Measurements from ENCODE around the gene TGM2.

The TGM2 gene

DNA sequence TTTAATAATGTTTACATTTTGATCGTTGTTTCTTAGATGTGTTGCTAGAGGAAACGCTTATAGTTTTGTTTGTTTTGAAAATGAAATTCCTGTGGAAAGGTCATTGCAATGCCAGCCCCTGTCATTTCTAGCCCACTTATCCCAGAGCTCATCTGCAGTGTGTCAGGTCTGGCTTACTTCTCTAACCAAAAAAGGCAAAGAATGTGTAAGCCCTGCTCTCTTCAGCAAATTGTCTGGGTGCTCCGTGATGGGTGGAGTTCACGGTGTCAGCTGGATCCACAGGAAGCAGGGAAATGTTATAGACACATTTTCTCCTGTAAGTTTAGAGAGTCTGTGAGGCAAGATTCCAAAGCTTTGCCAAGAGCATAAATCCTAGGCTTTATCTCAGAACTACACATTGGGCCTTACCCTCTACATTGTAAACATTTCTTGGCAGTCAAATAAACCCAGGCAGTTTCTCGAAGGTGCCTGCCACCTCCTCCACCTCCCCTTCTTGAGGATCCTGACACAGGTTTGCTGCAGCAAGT is 80.6 kb downstream of the TGM2 start:
- DNase-seq, result no peak

DNA sequence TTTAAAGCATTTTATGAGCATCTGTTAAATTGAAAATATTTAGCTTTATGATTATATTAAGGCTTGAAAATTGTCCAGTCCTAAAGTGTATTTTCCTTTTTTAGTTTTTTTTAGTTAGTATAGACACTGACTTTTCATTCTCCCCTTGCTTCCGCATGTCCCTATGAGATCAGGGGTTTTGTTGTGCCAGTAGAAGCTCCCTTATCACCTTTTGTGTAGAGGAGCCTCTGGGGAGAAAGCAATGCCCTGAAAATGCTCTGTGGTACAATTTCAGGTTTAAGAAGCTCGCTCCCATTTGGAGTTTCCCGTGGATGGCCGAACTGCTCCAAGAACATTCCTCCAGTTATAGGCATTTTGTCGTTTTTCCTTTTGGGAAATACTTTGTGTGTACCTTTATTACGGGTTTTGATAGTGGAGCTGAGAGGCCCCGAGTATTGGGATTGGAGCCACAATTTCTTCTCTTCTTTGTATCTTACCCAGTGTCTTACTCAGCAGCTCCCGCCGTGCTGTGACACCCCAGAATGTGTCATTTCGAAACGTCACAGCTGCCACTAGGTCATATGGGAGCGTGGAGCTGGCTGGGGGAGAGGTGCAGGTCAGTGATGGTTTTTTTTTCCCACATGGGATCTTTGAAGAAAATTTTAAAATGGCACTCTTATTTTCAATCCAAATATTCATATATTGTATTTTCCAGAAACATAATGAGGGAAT is 81.6 kb downstream of the TGM2 start:
- no peak for DNase-seq

DNA sequence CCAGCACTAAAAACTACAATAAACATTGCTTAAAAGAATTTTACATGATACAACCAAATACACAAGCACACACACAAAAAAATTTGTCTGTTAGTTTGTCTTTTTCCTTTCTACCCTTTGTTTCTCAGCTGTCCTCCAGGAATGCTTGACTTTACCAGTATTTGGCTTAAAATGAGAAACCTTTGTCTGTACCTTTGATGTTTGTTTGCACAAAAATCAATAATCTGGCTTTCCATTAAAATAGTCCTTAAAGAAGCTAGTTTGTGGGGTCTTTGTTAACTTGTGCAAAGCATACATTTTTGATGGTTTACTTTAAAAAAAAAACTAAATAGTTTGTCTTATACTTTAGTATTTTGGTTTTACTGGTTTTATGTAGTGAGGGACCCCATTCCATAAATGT is 82.2 kb downstream of the TGM2 start:
- no peak for DNase-seq

DNA sequence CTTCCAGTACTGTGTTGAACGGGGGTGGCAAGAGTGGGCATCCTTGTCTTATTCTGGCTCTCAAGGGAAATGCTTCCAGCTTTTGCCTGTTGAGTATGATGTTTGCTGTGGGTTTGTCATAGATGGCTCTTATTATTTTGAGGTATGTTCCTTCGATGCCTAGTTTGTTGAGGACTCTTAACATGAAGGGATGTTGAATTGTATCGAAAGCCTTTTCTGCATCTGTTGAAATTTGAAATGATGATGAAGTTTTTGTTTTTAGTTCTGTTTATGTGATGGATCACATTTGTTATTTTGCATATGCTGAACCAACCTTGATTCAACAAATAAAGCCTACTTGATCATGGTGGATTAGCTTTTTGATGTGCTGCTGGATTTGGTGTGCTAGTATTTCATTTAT is 83.5 kb downstream of the TGM2 start:
- DNase-seq, result no peak

DNA sequence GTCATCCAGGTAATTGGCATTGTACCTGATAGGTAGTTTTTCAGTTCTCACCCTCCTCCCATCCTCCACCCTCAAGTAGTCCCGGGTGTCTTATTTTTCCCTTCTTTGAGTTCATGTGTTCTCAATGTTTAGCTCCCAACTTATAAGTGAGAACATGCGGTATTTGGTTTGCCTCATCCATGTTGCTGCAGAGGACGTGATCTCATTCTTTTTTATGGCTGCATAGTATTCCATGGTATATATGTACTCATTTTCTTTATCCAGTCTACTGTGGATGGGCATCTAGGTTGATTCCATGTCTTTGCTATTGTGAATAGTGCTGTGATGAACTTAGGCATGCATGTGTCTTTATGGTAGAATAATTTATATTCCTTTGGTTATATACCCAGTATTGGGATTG is 85.7 kb downstream of the TGM2 start:
- no peak for DNase-seq

DNA sequence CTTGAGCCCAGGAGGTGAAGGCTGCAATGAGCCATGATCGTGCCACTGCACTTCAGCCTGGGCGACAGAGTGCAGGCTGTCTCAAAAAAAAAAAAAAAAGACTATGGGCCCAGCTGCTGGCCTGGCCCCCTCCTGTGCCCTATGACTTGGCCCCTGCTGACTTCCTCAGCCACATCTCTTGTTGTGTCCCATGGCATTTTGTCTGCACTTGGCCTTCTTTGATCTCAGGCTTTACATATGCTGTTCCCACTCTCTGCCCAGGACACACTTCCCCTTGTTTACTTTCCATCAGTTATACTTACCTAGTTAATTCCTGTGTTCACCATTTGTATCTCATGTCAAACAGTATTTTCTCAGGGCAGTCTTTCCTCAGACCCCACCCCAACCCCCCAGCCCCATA is 87.0 kb downstream of the TGM2 start:
- no peak for DNase-seq
